Panc1 (cell line): Measurements from ENCODE around the gene FDXR. TPM values are rescaled to one million over a fixed set of nuclear protein-coding genes. Genes with fewer than 3 reads are reported as not detected.

Experiments used
- ATAC-seq: fragments of 200-7000 bp; cut with Tn5 transposase; 2 replicates; pipeline ENCODE4 v1.9.1; 2020; ENCODE audit warnings: mild to moderate bottlenecking, moderate library complexity
- BruUV-seq: library from RNA; stranded (reverse); fragments of 400-500 nt; replicated peaks from 2 replicates; lab custom pipeline; 2021; lab: Mats Ljungman, UMichigan
- CTCF ChIA-PET: fragments of 300-600 bp; sonication (Branson Sonifier 250); formaldehyde crosslinking; loops from one replicate; lab custom pipeline; 2022; ENCODE audit warnings: antibody characterized with exemption; lab: Charles Lee
- POLR2A ChIA-PET: fragments of 300-600 bp; sonication (Branson Sonifier 250); formaldehyde crosslinking; loops from one replicate; lab custom pipeline; 2022; ENCODE audit warnings: antibody characterized with exemption; lab: Charles Lee
- DNase-seq: peaks from one replicate; pipeline ENCODE4 v3.0.0-alpha.2; 2010; ENCODE audit warnings: low read depth, low spot score
- H3K27ac ChIP-seq: 2 replicates; pipeline ENCODE4 v1.5.1; 2011; ENCODE audit warnings: mild to moderate bottlenecking, low read length, inconsistent platforms
- H3K27me3 ChIP-seq: fragments of 200-500 bp; sonication (Bioruptor generic); 2 replicates; pipeline ENCODE4 v1.6.0; 2014; ENCODE audit warnings: low read length, inconsistent platforms; ENCODE audit not compliant: control insufficient read depth, insufficient read depth
- H3K36me3 ChIP-seq: fragments of 200-500 bp; sonication (Bioruptor generic); 2 replicates; pipeline ENCODE4 v1.5.1; 2014; ENCODE audit warnings: inconsistent platforms, mild to moderate bottlenecking, low read length, moderate library complexity; ENCODE audit not compliant: control insufficient read depth, insufficient read depth
- H3K4me1 ChIP-seq: 2 replicates; pipeline ENCODE4 v1.5.1; 2011; ENCODE audit warnings: inconsistent platforms, mild to moderate bottlenecking, low read length, moderate library complexity; ENCODE audit not compliant: control insufficient read depth, insufficient read depth
- H3K4me3 ChIP-seq, 2 experiments: 2 replicates each; pipeline ENCODE4 v1.5.1; 2011 to 2012; ENCODE audit warnings: low read depth in 2 of 2, low read length in 2 of 2, mild to moderate bottlenecking in 2 of 2, inconsistent platforms in 1 of 2, moderate library complexity in 1 of 2
- H3K9me3 ChIP-seq: fragments of 200-500 bp; sonication (Bioruptor generic); 2 replicates; pipeline ENCODE4 v1.5.1; 2014; ENCODE audit warnings: low read depth, mild to moderate bottlenecking, inconsistent platforms, low read length, moderate library complexity; ENCODE audit not compliant: control insufficient read depth, insufficient read depth
- CTCF ChIP-seq: fragments of 450-650 bp; IDR thresholded peaks from 2 replicates; pipeline ENCODE4 v1.5.1; 2017; ENCODE audit warnings: mild to moderate bottlenecking
- POLR2AphosphoS5 ChIP-seq: IDR thresholded peaks from 2 replicates; pipeline ENCODE4 v1.6.1; 2012; ENCODE audit warnings: mild to moderate bottlenecking, low read depth, low read length, moderate library complexity
- REST ChIP-seq, 2 experiments: IDR thresholded peaks; 2 replicates each; pipeline ENCODE4 v1.6.1; 2011 to 2012; ENCODE audit warnings: low read depth in 2 of 2, control low read depth in 1 of 2, low read length in 1 of 2, mild to moderate bottlenecking in 1 of 2, moderate library complexity in 1 of 2; ENCODE audit not compliant: insufficient read depth in 1 of 2
- SIN3A ChIP-seq: IDR thresholded peaks from 2 replicates; pipeline ENCODE4 v1.6.1; 2012; ENCODE audit warnings: low read depth, mild to moderate bottlenecking, low read length, moderate library complexity, borderline replicate concordance; ENCODE audit not compliant: insufficient read depth
- TCF7L2 ChIP-seq: IDR thresholded peaks from 2 replicates; pipeline ENCODE4 v1.6.1; 2011; ENCODE audit warnings: mild to moderate bottlenecking, low read depth, low read length, inconsistent platforms
- in situ Hi-C: cut with HindIII; loops from 2 replicates; pipeline ENCODE4 v1.10.0; 2016; ENCODE audit warnings: low sequenced_read_pairs, low pct_unique_long_range_greater_than_20kb
- intact Hi-C: fragments of 100-400 bp; cut with micrococcal nuclease; formaldehyde crosslinking; loops from one replicate; pipeline ENCODE4 v1.10.0; 2022; ENCODE audit not compliant: unreplicated experiment
- total RNA-seq: library from RNA; stranded (reverse); gene quantifications from one replicate; pipeline ENCODE4 v1.2.1, GENCODE V29; 2021; ENCODE audit not compliant: unreplicated experiment

FDXR gene
- total RNA-seq, 1 experiment from 2014 or later = 21.8 TPM

GRCh38 chr17:74868251-74868907, 4.4 kb downstream of the FDXR start:
- DNase-seq (no peak), ATAC-seq (no peak)
- ChIA-PET CTCF (interaction anchor here (0.5 to 1.0 kb wide), 2 partner anchors 9 to 93 kb away, joined by 3 to 4 read pairs; no protein-coding TSS in a partner anchor), POLR2A (interaction anchor here (0.6 kb wide), 2 partner anchors 14 to 229 kb away, joined by 3 to 6 read pairs; no protein-coding TSS in a partner anchor)
- no peak overlapping the region for H3K27ac ChIP-seq
- in situ Hi-C loops = no loop called here
- H3K4me1 ChIP-seq = peaks cover 4% of the 10 kb centered on the region
- no peak overlapping the region for H3K4me3 ChIP-seq
- TF ChIP-seq POLR2AphosphoS5 (no peak), CTCF (no peak), TCF7L2 (no peak), SIN3A (no peak), REST (IDR thresholded peaks at IDR 0.05; ENCODE audit: insufficient read depth in 1 of 2, low read depth in 2 of 2, low read length in 1 of 2) (no peak)
- peaks cover 7% of the 10 kb centered on the region; the same call in 1 of the 2 replicates for H3K36me3 ChIP-seq
- H3K27me3 ChIP-seq = no peaks in the 10 kb centered on the region
- intact Hi-C loops = no loop called here
- no TSS peak for BruUV-seq
- no peaks in the 10 kb centered on the region for H3K9me3 ChIP-seq

GRCh38 chr17:74866198-74866835, 6.5 kb downstream of the FDXR start:
- DNase-seq = no peak
- POLR2A ChIA-PET = interaction anchor here (0.5 to 0.6 kb wide), 2 partner anchors 11 to 243 kb away, joined by 3 to 11 read pairs; partner anchors contain the start of gene ARMC7
- no TSS peak for BruUV-seq
- TF ChIP-seq SIN3A = no peak
- no peak for TF ChIP-seq CTCF
- no peak for TF ChIP-seq POLR2AphosphoS5
- no peak for TF ChIP-seq TCF7L2
- TF ChIP-seq REST (IDR thresholded peaks at IDR 0.05; ENCODE audit: insufficient read depth in 1 of 2, low read depth in 2 of 2, low read length in 1 of 2) = no peak
- in situ Hi-C loops (no loop called here), intact Hi-C loops (no loop called here)
- CTCF ChIA-PET = interaction anchor here (0.9 to 2.4 kb wide), 5 partner anchors 23 to 122 kb away, joined by 3 to 15 read pairs (median 7); no protein-coding TSS in a partner anchor
- no peaks in the 10 kb centered on the region for H3K36me3 ChIP-seq
- H3K27ac ChIP-seq = no peak overlapping the region
- ATAC-seq = no peak
- H3K9me3 ChIP-seq = no peaks in the 10 kb centered on the region
- peaks cover 11% of the 10 kb centered on the region for H3K4me1 ChIP-seq
- no peak overlapping the region for H3K4me3 ChIP-seq
- H3K27me3 ChIP-seq = peaks cover 2% of the 10 kb centered on the region; the same call in 1 of the 2 replicates
